NCI-H1436 treated with DMSO at 0.1 percent for 48 hours (cell line): ENCODE results near the gene PGBD5.

Experiments used
- DNase-seq: peaks from one replicate; lab custom pipeline; 2025; lab: John Stamatoyannopoulos, UW

The PGBD5 gene

GRCh38 chr1:230321741-230322420 is 104.3 kb downstream of the PGBD5 start:
- DNase-seq = no peak

- no peak for DNase-seq
Measured at GRCh38 chr1:230321341-230321740, 104.8 kb downstream of the PGBD5 start.

DNA sequence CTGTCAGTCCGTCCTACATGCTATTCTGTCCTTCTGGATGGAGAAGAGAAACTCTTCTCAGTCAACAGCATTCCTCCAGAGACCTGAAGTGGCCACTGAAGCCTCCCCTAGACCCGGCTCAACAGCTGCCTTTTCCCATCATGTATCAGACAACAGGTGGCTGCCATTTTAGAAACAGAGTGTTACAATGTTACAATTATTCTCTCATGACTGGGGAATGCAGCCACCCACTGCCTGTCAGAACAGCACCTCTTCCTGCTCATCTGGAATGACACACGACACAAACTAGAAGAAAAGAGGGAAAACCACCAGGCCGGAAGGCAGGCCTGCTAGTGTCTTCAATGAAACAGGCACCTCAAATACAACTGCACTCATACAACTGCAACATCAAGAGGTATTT is 105.3 kb downstream of the PGBD5 start:
- no peak for DNase-seq

GRCh38 chr1:230319014-230319747 is 107.0 kb downstream of the PGBD5 start:
- DNase-seq = no peak

GRCh38 chr1:230317823-230318819 is 108.0 kb downstream of the PGBD5 start:
- DNase-seq = no peak

DNA sequence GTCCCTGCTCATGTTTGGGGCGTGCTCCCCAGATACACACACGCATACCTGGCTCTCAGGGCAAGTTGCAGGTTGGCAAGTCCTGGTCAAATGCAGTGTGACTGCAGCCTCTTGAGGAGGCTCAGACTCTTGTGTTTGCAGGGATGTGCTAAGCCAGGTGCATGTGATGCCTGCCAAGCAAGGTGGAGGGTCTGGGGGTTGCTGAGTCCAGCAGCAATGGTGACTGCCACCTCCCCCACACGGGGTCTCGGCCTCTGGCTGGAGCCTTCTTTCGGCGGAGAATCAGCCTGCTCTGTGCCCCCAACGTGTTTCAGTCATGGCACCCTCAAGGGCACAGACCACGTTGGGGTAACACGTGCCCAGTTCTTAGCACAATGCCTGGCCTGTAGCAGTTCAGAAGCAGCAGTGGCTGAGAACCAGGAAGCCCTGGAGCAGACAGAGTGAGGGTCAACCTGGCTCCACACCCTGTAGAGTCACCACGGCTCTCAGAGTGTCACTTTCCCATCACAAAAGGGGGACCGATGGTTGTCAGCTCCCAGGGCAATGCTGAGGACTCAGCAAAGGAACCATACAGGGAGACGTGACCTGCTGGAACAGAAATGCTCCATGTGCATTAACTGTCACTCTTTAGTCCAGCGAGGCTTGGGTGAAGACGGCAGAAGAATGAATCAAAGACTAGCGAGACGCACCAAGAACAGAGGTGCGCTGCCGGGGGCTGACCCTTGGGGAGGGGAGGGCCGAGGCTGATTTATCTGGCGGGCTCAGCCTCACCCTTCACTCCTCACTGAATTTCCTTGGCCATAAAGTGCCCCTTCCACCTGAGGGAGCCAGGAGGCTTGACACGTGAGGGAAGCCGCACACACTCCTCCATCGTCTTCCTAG is 109.0 kb downstream of the PGBD5 start:
- no peak for DNase-seq

GRCh38 chr1:230315099-230315498 is 111.0 kb downstream of the PGBD5 start:
- no peak for DNase-seq

GRCh38 chr1:230314142-230314470 is 112.0 kb downstream of the PGBD5 start:
- no peak for DNase-seq

GRCh38 chr1:230313453-230314141 is 112.5 kb downstream of the PGBD5 start:
- no peak for DNase-seq

DNA sequence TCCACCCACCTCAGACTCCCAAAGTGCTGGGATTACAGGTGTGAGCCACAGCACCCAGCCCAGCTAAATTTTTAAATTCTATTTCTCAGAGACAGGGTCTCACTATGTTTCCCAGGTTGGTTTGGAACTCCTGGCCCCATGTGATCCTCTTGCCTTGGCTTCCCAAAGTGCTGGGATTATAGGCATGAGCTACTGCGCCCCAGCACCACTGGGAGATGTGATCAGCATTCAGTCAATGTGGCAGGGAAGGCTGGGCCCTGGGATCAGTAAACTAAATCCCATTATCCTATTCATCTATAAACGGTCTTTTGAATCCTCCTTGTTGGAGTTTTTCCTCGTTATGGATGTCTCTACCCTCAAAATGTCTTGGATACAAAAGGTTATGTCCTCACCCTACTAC is 113.5 kb downstream of the PGBD5 start:
- no peak for DNase-seq

- no peak for DNase-seq
Measured at GRCh38 chr1:230310381-230311163, 115.6 kb downstream of the PGBD5 start.

DNA sequence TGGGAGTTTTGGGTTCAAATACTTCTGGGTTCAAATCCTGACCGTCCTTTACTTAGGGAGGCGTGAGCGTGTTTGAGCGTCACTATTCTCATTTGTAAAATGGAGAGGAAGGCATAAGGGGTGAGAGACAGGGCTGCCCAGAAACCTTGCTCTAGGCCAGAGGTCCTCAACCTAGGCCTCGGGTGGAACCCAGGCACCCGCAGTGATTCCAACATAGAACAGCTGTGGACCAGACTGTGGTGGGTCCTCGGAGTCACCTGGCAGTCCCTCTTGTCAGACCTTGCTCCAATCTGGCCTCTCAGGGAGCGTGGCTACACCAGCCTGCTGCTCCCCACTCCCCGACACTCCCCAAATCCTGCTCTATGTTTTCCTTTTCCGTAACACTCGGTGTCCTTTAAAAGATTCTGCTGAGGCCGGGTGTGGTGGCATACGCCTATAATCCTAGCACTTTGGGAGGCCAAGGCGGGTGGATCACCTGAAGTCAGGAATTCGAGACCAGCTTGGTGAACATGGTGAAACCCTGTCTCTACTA is 116.4 kb downstream of the PGBD5 start:
- no peak for DNase-seq

DNA sequence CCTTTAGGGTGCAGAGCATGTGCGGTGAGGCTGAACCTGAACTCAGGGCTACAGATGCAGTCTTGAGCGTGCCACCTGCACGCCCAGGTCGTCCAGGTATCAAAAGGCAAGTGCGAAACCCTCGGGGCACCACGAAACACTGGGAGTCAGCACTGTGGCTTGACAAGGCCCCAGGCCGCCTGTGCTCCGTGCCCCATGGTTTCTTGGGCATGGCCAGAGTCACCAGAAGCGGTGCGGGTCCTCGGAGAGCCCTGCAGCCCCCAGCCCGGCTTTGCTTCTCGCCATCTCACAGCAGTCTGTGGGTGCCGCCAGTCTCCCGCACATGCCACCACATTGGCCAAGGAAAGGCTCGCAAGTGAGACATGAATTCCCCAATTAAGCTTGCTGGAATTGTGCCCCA is 117.3 kb downstream of the PGBD5 start:
- DNase-seq = no peak

GRCh38 chr1:230308039-230308438 is 118.1 kb downstream of the PGBD5 start:
- DNase-seq = no peak

DNA sequence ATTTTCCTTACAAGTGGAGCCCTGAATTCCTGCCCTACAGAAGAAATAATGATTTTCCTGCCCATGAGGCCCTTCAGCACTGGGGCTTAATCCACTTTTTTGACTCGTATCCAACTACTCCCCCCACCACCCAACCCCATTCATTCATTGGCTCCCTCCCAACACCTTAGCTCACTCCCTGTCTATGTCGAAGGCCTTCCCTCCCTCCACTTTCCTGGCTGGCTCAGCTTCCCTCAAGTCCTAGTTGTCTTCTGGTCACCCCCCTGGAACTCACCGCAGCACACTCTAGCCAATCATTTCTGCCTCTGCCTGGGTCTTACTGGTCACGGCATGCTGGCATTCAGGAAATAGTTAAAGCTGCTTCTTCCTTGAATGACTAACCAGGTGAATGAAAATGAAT is 118.9 kb downstream of the PGBD5 start:
- no peak for DNase-seq

DNA sequence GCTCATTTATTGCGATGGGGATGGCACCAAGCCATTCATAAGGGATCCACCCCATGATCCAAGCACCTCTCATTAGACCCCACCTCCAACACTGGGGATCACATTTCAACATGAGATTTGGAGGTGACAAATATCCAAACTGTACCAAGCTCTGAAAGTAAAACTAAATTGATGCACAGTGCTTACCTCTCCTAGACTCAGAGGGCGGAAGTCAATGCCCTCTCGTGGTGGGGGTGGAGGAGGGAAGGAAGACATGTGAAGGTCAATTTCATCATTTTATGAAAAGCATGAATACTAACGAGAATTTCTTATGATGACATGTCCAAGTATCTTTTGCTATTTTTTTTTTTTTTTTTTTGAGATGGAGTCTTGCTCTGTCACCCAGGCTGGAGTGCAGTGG is 120.0 kb downstream of the PGBD5 start:
- no peak for DNase-seq

- DNase-seq = no peak
Measured at GRCh38 chr1:230303822-230304221, 122.3 kb downstream of the PGBD5 start.

- DNase-seq = no peak
Measured at GRCh38 chr1:230303069-230303468, 123.1 kb downstream of the PGBD5 start.

DNA sequence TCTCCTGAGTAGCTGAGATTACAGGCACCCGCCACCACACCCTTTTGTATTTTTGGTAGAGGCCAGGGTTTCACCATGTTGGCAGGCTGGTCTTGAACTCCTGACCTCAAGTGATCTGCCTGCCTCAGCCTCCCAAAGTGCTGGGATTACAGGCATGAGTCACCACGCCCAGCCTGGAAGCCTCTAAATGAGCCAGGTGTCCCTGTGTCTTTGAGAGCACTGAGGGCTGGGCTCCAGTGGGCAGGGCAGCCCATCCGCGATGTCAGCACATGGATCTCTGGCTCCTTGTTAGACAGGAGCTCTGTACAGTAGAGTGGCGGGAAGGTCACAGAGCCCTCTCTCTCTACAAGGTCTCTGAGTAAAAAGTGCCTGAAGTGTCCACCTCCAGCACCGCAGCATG is 124.3 kb downstream of the PGBD5 start:
- DNase-seq = no peak

GRCh38 chr1:230301322-230301721 is 124.8 kb downstream of the PGBD5 start:
- DNase-seq = no peak
